Lower lobe of right lung (tissue), 2 donors: ENCODE results near the gene PSMB5. TPM values are rescaled to one million over a fixed set of nuclear protein-coding genes. Genes with fewer than 3 reads are reported as not detected.

Source experiments
- ATAC-seq, 2 donors: fragments of 200-7000 bp; cut with Tn5 transposase; one replicate each; pipeline ENCODE4 v1.9.1; 2020 to 2022; ENCODE audit warnings: mild to moderate bottlenecking in 2 of 2, moderate library complexity in 2 of 2
- DNase-seq: peaks from one replicate; pipeline ENCODE4 v3.0.0-alpha.2; 2020
- H3K27ac ChIP-seq: fragments of 200-600 bp; one replicate; pipeline ENCODE4 v1.8.0; 2022
- H3K27me3 ChIP-seq: fragments of 200-600 bp; one replicate; pipeline ENCODE4 v1.8.0; 2022; ENCODE audit warnings: low read depth
- H3K36me3 ChIP-seq: fragments of 200-600 bp; one replicate; pipeline ENCODE4 v1.8.0; 2022; ENCODE audit warnings: mild to moderate bottlenecking
- H3K4me1 ChIP-seq: fragments of 200-600 bp; one replicate; pipeline ENCODE4 v1.8.0; 2022
- H3K4me3 ChIP-seq: fragments of 200-600 bp; one replicate; pipeline ENCODE4 v1.8.0; 2022; ENCODE audit warnings: mild to moderate bottlenecking
- H3K9me3 ChIP-seq: fragments of 200-600 bp; one replicate; pipeline ENCODE4 v1.8.0; 2022
- intact Hi-C: fragments of 100-400 bp; cut with DNase I; formaldehyde crosslinking; loops from one replicate; pipeline ENCODE4 v1.11.0; 2022
- total RNA-seq: library from RNA; stranded (reverse); fragmentation: NEBNext Ultra II Directional; extraction: Animal tissue kit (Norgen Biotek cat#: 25700); gene quantifications from one replicate; pipeline ENCODE4 v1.2.1, GENCODE V29; 2021
- TF ChIP-seq, protein P1 (sequence below): fragments of 200-600 bp; IDR thresholded peaks from one replicate; pipeline ENCODE4 v1.8.0; 2022; ENCODE audit warnings: antibody characterized with exemption, mild to moderate bottlenecking
- donor health status: DM: no; HTN: yes; CAD: no; lungs with severe emphysema.

The PSMB5 gene
- total RNA-seq, 1 donor from 2014 or later: 71.5 TPM

DNA sequence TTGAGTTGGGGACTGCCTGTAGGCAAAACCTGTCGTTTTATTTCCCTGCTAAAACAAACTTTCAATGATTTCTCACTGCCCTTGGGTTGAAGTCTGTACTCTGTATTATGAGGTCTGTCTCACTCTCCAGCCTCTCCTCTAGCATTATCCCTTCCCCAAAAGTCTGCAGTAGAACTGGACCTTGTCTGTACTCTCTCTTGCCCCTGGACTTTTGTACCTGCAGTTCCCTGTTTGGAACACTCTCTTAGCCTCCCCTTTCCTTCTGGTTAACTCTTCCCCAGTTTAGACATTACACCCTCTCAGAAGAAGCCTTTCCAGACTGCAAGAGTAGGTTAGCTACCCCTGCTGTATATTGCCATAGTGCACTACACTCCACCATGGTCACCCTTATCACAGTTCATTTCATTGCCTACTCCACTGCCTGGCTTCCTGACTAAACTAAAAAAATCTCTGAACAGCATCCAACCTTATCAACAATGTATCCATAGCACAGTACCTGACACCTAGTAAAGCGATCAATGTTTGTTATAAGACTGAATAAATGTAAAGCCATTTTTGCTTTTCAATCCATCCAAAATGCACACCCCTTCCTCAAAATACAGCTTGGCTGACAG is 48.7 kb downstream of the PSMB5 start:
- no peak for ATAC-seq
- TF ChIP-seq, protein P1, sequence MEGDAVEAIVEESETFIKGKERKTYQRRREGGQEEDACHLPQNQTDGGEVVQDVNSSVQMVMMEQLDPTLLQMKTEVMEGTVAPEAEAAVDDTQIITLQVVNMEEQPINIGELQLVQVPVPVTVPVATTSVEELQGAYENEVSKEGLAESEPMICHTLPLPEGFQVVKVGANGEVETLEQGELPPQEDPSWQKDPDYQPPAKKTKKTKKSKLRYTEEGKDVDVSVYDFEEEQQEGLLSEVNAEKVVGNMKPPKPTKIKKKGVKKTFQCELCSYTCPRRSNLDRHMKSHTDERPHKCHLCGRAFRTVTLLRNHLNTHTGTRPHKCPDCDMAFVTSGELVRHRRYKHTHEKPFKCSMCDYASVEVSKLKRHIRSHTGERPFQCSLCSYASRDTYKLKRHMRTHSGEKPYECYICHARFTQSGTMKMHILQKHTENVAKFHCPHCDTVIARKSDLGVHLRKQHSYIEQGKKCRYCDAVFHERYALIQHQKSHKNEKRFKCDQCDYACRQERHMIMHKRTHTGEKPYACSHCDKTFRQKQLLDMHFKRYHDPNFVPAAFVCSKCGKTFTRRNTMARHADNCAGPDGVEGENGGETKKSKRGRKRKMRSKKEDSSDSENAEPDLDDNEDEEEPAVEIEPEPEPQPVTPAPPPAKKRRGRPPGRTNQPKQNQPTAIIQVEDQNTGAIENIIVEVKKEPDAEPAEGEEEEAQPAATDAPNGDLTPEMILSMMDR: no peak
- H3K36me3 ChIP-seq: peaks cover 13% of the 10 kb centered on the region
- no peak overlapping the region for H3K4me3 ChIP-seq
- H3K9me3 ChIP-seq: no peaks in the 10 kb centered on the region
- H3K27me3 ChIP-seq: peaks cover 12% of the 10 kb centered on the region
- no peak for DNase-seq
- peaks cover 25% of the 10 kb centered on the region for H3K4me1 ChIP-seq
- intact Hi-C loops: loop anchor here (5.0 kb wide), 1 partner anchor 71 kb away; the partner anchor contains the start of gene CDH24
- H3K27ac ChIP-seq: no peak overlapping the region

DNA sequence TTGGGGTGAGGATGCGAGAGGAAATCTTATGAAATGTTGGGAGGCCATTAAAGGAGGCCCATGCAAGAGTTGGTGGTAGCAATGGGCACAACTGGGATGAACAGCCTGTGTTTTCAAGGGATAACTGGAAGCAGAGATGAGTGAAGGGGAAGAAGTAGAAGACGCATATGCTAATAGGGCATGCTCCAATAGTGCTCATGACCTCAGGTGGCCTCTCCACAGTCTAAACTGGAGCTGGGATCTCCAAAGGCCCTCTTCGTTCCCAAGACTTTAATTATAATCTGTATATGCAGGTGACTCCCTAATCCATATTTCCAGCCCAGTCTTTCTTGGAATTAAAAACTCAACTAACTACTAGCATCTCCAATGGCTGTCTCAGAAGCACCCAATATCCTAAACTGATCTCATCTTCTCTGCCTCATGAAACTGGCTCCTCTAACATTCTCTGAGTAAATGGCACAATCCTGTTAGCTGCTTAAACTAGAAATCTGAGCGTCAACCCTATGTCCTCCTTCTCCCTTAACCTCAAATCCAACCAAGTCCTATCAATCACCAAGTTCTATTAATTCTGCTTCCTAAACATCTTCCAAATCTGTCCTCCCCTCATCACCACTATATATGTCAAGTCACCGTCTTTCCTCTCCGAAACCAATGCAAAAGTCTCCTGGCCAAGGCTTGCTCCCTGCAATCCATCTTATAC is 49.6 kb downstream of the PSMB5 start:
- TF ChIP-seq, protein P1: no peak
- H3K27me3 ChIP-seq: peaks cover 18% of the 10 kb centered on the region
- H3K36me3 ChIP-seq: peaks cover 13% of the 10 kb centered on the region
- no peak overlapping the region for H3K4me3 ChIP-seq
- DNase-seq (no peak), ATAC-seq (no peak)
- H3K4me1 ChIP-seq: peaks cover 28% of the 10 kb centered on the region
- no peaks in the 10 kb centered on the region for H3K9me3 ChIP-seq
- intact Hi-C loops: loop anchor here (5.0 kb wide), 1 partner anchor 72 kb away; the partner anchor contains the start of gene CDH24
- H3K27ac ChIP-seq: no peak overlapping the region

DNA sequence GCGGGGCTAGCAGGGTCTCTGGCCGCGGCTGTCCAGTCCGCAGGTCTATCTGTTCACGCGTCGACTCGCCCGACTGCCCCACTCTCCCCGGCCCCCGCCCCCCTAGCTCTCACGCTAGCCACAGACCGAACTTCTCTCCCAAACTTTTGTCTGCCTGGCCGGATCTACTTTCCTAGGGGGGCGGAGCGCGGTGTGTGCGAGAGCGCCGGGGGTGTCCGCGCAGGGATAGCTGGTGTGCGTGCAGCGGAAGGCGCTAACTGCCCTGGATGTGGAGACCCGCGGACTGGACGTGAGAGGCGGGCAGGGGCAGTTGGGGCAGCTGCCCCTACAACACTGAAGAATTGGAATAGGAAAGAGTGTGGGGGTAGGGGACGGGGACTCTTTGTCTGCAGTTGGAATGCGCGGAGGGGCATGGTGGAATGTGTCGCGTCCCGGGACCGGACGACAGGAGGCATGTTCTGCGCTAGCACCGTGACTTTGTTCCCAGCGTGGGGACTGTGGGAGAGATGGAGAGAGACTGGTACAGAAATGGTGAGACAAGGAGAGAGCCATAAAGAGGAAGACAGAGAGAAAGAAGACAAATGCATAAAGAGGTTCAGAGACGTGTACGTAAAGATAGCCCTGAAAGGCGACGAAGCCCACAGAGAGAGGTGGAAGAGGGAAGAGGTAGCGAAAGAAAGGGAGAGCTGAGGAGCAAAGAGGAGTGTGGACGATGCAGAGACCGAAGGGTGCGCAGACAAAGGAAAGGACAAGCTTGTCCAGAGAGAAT is 52.0 kb downstream of the PSMB5 start, which contains the start of gene AJUBA:
Gene AJUBA, minus strand, starts transcription at position 75 of the 769 bp plus-strand sequence. CDS start 285 bp downstream, outside the sequence.
- Histone ChIP-seq H3K36me3 (peaks cover 4% of the 10 kb centered on the region), H3K4me3 (peak within 1 kb of the TSS; percentile 85), H3K4me1 (peaks cover 48% of the 10 kb centered on the region), H3K27ac (peak within 1 kb of the TSS; percentile 83), H3K9me3 (no peaks in the 10 kb centered on the region), H3K27me3 (peaks cover 18% of the 10 kb centered on the region)
- peak; percentile 90 for DNase-seq
- TF ChIP-seq, protein P1: no peak
- peak; percentile 79 to 82 for ATAC-seq
- intact Hi-C loops: no loop called here

DNA sequence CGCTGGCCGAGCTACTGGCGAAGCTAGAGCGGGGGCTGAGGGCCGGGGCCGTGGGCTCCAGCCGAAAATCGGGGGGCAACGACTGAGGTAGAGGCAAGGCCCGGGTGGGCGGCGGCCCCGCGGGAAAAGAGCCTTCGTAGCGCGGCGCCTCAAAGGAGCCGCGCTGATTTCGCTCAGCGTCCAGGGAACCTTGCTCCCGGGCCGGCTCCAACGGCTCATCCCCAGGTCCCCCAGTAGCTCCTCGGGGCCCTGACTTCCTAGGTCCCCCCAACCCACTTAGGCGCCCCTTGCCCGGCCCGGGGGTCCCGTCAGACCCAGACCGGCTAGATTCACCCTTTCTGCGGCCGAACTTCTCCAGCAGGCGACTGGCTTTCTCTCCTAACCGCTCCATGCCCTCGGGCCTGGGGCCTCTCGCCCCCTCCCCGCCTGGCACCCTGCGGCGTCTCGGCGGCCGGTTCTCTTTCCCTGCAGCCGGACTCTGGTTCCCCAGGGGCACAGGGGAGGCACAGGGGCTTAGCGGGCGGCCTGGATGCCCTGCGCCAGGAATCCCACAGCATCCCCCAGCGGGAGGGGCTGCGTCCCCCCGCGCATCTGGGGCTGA is 52.7 kb downstream of the PSMB5 start:
- Histone ChIP-seq H3K9me3 (no peaks in the 10 kb centered on the region), H3K27me3 (peaks cover 18% of the 10 kb centered on the region), H3K27ac (peak overlapping the region; percentile 83), H3K4me3 (peak overlapping the region; percentile 85), H3K4me1 (peaks cover 55% of the 10 kb centered on the region), H3K36me3 (no peaks in the 10 kb centered on the region)
- peak in 1 of 2 donors; percentile 2 for ATAC-seq
- TF ChIP-seq, protein P1: no peak
- DNase-seq: no peak
- intact Hi-C loops: no loop called here
